Measurements from ENCODE around the gene TAOK3. TPM values are rescaled to one million over a fixed set of nuclear protein-coding genes. Genes with fewer than 3 reads are reported as not detected.

TAOK3 gene
- total and polyA plus RNA-seq, 10 of the 15 experiments (the other 5 are each of a cell fraction or from before 2014, with no cell fraction given) = 41.3 to 131 (median 57.8) TPM

GRCh38 chr12:118125743-118126118, 247.0 kb downstream of the TAOK3 start:
- Histone ChIP-seq H3K27ac (ENCODE audit: control insufficient read depth, insufficient read depth) (no peak overlapping the region), H3K27me3 (replicated peaks in 1 of 2; ENCODE audit: control insufficient read depth in 2 of 2, insufficient read depth in 2 of 2, low read length in 1 of 2) (no peaks in the 10 kb centered on the region), H3K36me3 (ENCODE audit: control insufficient read depth in 2 of 2, insufficient read depth in 2 of 2, low read length in 1 of 2) (no peaks in the 10 kb centered on the region; a peak in 1 of 4 replicates), H3K9me3 (replicated peaks; ENCODE audit: control insufficient read depth, insufficient read depth, low read length) (no peaks in the 10 kb centered on the region; the same call in 2 of the 3 replicates), H3K4me2 (ENCODE audit: control insufficient read depth, insufficient read depth) (no peak overlapping the region), H4K20me1 (ENCODE audit: control insufficient read depth, insufficient read depth) (no peaks in the 10 kb centered on the region), H3K4me3 (no peak overlapping the region), H3K79me2 (ENCODE audit: control insufficient read depth, insufficient read depth, low read length) (no peaks in the 10 kb centered on the region), H2AFZ (ENCODE audit: control insufficient read depth, low read depth, low read length) (no peak overlapping the region), H3K4me1 (ENCODE audit: control insufficient read depth, insufficient read depth, low read length) (no peaks in the 10 kb centered on the region), H3K9ac (ENCODE audit: control insufficient read depth, insufficient read depth, low read length) (no peak overlapping the region)
- TF ChIP-seq NR2C1 (IDR thresholded peaks at IDR 0.05) (no peak), SMC3 (IDR thresholded peaks at IDR 0.05; ENCODE audit: borderline replicate concordance, low read length) (no peak), RELB (IDR thresholded peaks at IDR 0.05; ENCODE audit: low read depth) (no peak), SIN3A (IDR thresholded peaks at IDR 0.05; ENCODE audit: low read depth, low read length) (no peak), STAT3 (IDR thresholded peaks at IDR 0.05; ENCODE audit: low read depth, low read length) (no peak), ZBED1 (IDR thresholded peaks at IDR 0.05; ENCODE audit: borderline replicate concordance) (no peak), SMARCA5 (IDR thresholded peaks at IDR 0.05) (no peak)
- TF ChIP-seq, protein P1, sequence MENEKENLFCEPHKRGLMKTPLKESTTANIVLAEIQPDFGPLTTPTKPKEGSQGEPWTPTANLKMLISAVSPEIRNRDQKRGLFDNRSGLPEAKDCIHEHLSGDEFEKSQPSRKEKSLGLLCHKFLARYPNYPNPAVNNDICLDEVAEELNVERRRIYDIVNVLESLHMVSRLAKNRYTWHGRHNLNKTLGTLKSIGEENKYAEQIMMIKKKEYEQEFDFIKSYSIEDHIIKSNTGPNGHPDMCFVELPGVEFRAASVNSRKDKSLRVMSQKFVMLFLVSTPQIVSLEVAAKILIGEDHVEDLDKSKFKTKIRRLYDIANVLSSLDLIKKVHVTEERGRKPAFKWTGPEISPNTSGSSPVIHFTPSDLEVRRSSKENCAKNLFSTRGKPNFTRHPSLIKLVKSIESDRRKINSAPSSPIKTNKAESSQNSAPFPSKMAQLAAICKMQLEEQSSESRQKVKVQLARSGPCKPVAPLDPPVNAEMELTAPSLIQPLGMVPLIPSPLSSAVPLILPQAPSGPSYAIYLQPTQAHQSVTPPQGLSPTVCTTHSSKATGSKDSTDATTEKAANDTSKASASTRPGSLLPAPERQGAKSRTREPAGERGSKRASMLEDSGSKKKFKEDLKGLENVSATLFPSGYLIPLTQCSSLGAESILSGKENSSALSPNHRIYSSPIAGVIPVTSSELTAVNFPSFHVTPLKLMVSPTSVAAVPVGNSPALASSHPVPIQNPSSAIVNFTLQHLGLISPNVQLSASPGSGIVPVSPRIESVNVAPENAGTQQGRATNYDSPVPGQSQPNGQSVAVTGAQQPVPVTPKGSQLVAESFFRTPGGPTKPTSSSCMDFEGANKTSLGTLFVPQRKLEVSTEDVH (IDR thresholded peaks at IDR 0.05; ENCODE audit: low read depth, partially characterized antibody) = no peak
- CTCF ChIA-PET = interaction anchor here (1.7 kb wide), 1 partner anchor 250 kb away, joined by 5 read pairs; no protein-coding TSS in a partner anchor
- intact Hi-C loops (cut with micrococcal nuclease; ENCODE audit: unreplicated experiment) = no loop called here
- 47% methylated on average over 2 of the region's 4 CpGs for WGBS (ENCODE audit: insufficient coverage, insufficient replicate concordance, low lambda C conversion rate, missing lambda C conversion rate)
- ATAC-seq (no peak), DNase-seq (ENCODE audit: low read depth, low spot score) (no peak), FAIRE-seq (no peak)
- in situ Hi-C loops (cut with MboI) = loop anchor here (25.0 kb wide), 1 partner anchor 1537 kb away; the partner anchor contains the start of gene PRKAB1
- BruUV-seq (replicated peaks) = no TSS peak
- POLR2A ChIA-PET = interaction anchor here (0.7 kb wide), 2 partner anchors 21 to 64 kb away, joined by 3 to 10 read pairs; no protein-coding TSS in a partner anchor
- SMC1A ChIA-PET (ENCODE audit: uncharacterized antibody, unreplicated experiment) = interaction anchor here (1.6 kb wide), 1 partner anchor 250 kb away, joined by 8 read pairs; no protein-coding TSS in a partner anchor
- RAD21 ChIA-PET (ENCODE audit: unreplicated experiment) = interaction anchor here (0.6 kb wide), 1 partner anchor 233 kb away, joined by 3 read pairs; no protein-coding TSS in a partner anchor
